Astrocyte (in vitro differentiated cells and primary cell): ENCODE results near the gene SCYGR7.

ENCODE experiments used
- CTCF ChIP-seq: IDR thresholded peaks from 2 replicates; pipeline ENCODE4 v1.5.1; 2011; ENCODE audit warnings: low read depth, mild to moderate bottlenecking, inconsistent platforms, low read length, moderate library complexity; ENCODE audit not compliant: insufficient read depth
- EZH2 ChIP-seq: IDR thresholded peaks from 2 replicates; pipeline ENCODE4 v1.6.1; 2012; ENCODE audit warnings: mild to moderate bottlenecking, low read length, inconsistent platforms; ENCODE audit not compliant: insufficient read depth

- TF ChIP-seq CTCF (no peak), EZH2 (no peak)
These were observed 39.7 kb downstream of the SCYGR7 start for GRCh38 chr2:227767830-227768229.
